Bronchial epithelial cell (primary cell): ENCODE results near the gene PTPRH. TPM values are rescaled to one million over a fixed set of nuclear protein-coding genes. Genes with fewer than 3 reads are reported as not detected.

ENCODE experiments used
- DNase-seq: peaks from one replicate; pipeline ENCODE4 v3.0.0-alpha.2; 2010; ENCODE audit warnings: low read depth
- FAIRE-seq: peaks from 2 replicates; lab custom pipeline; 2011; peaks lifted over from hg19 to GRCh38; lab: Jason Lieb, UNC
- H3K27me3 ChIP-seq: 2 replicates; pipeline ENCODE4 v1.5.1; 2011; ENCODE audit warnings: low read length; ENCODE audit not compliant: control insufficient read depth, insufficient read depth
- H3K36me3 ChIP-seq: 2 replicates; pipeline ENCODE4 v1.5.1; 2011; ENCODE audit warnings: low read length; ENCODE audit not compliant: control insufficient read depth, insufficient read depth
- H3K4me3 ChIP-seq: 2 replicates; pipeline ENCODE4 v1.5.1; 2011; ENCODE audit warnings: mild to moderate bottlenecking, low read depth, low read length, control low read depth
- CTCF ChIP-seq: IDR thresholded peaks from 2 replicates; pipeline ENCODE4 v1.5.1; 2011; ENCODE audit warnings: mild to moderate bottlenecking, moderate library complexity, low read length, control low read depth, inconsistent platforms; ENCODE audit not compliant: insufficient read depth, severe bottlenecking
- total RNA-seq: library from RNA; depleted of rRNA; stranded (reverse); fragments of >200 nt; gene quantifications from 2 replicates; pipeline ENCODE4 v1.2.1, GENCODE V29; 2014

Gene PTPRH
- total RNA-seq, 1 donor from 2014 or later: 3.9 TPM

GRCh38 chr19:55231391-55232285 lies 22.3 kb upstream of the PTPRH start:
- H3K36me3 ChIP-seq: peaks cover 19% of the 10 kb centered on the region
- DNase-seq (no peak), FAIRE-seq (no peak)
- H3K4me3 ChIP-seq: no peak overlapping the region
- H3K27me3 ChIP-seq: no peaks in the 10 kb centered on the region
- no peak for TF ChIP-seq CTCF

- no peak for DNase-seq
- Histone ChIP-seq H3K4me3 (no peak overlapping the region), H3K27me3 (no peaks in the 10 kb centered on the region), H3K36me3 (peaks cover 18% of the 10 kb centered on the region)
- FAIRE-seq: no peak
- TF ChIP-seq CTCF: no peak
Observed at GRCh38 chr19:55230780-55231179, 21.5 kb upstream of the PTPRH start.

GRCh38 chr19:55230329-55230728 lies 21.0 kb upstream of the PTPRH start:
- Histone ChIP-seq H3K36me3 (peaks cover 18% of the 10 kb centered on the region), H3K4me3 (no peak overlapping the region), H3K27me3 (no peaks in the 10 kb centered on the region)
- DNase-seq: no peak
- no peak for TF ChIP-seq CTCF
- FAIRE-seq: no peak

- no peak for TF ChIP-seq CTCF
- Histone ChIP-seq H3K4me3 (no peak overlapping the region), H3K27me3 (no peaks in the 10 kb centered on the region), H3K36me3 (peaks cover 18% of the 10 kb centered on the region)
- DNase-seq (no peak), FAIRE-seq (no peak)
Observed at GRCh38 chr19:55229789-55230182, 20.5 kb upstream of the PTPRH start.

GRCh38 chr19:55229145-55229788 lies 20.0 kb upstream of the PTPRH start:
- H3K4me3 ChIP-seq: no peak overlapping the region
- no peak for DNase-seq
- TF ChIP-seq CTCF: no peak
- no peak for FAIRE-seq
- H3K27me3 ChIP-seq: no peaks in the 10 kb centered on the region
- H3K36me3 ChIP-seq: peaks cover 15% of the 10 kb centered on the region
